RWPE2 (cell line): ENCODE measurements around the gene SMYD3.

Experiments used
- ATAC-seq: fragments of 200-7000 bp; cut with Tn5 transposase; 3 replicates; pipeline ENCODE4 v1.9.1; 2021; ENCODE audit warnings: low read depth
- DNase-seq: peaks from one replicate; pipeline ENCODE4 v3.0.0-alpha.2; 2020; ENCODE audit warnings: low spot score
- H3K27ac ChIP-seq: fragments of 450-650 bp; 2 replicates; pipeline ENCODE4 v1.5.1; 2017; ENCODE audit warnings: mild to moderate bottlenecking; ENCODE audit not compliant: poor library complexity, severe bottlenecking
- H3K27me3 ChIP-seq: fragments of 250-450 bp; sonication (Bioruptor Pico); 2 replicates; pipeline ENCODE4 v1.5.1; 2021; ENCODE audit warnings: mild to moderate bottlenecking, moderate library complexity; ENCODE audit not compliant: insufficient read depth, poor library complexity, severe bottlenecking
- H3K36me3 ChIP-seq: fragments of 250-450 bp; sonication (Bioruptor Pico); 2 replicates; pipeline ENCODE4 v1.5.1; 2020; ENCODE audit warnings: low read depth, mild to moderate bottlenecking, moderate library complexity
- H3K4me1 ChIP-seq: fragments of 250-450 bp; sonication (Bioruptor Pico); 2 replicates; pipeline ENCODE4 v1.5.1; 2021; ENCODE audit warnings: mild to moderate bottlenecking, moderate library complexity; ENCODE audit not compliant: insufficient read depth, poor library complexity, severe bottlenecking
- H3K4me3 ChIP-seq: fragments of 250-450 bp; sonication (Bioruptor Pico); 2 replicates; pipeline ENCODE4 v1.5.1; 2021; ENCODE audit warnings: mild to moderate bottlenecking, moderate library complexity; ENCODE audit not compliant: severe bottlenecking
- H3K9me3 ChIP-seq: fragments of 250-450 bp; sonication (Bioruptor Pico); 2 replicates; pipeline ENCODE4 v1.5.1; 2021; ENCODE audit warnings: mild to moderate bottlenecking, moderate library complexity; ENCODE audit not compliant: severe bottlenecking
- TF ChIP-seq, protein P1 (sequence below): fragments of 450-650 bp; IDR thresholded peaks from one replicate; pipeline ENCODE4 v1.5.1; 2017; ENCODE audit warnings: mild to moderate bottlenecking, moderate library complexity; ENCODE audit not compliant: poor library complexity, severe bottlenecking

The SMYD3 gene

DNA sequence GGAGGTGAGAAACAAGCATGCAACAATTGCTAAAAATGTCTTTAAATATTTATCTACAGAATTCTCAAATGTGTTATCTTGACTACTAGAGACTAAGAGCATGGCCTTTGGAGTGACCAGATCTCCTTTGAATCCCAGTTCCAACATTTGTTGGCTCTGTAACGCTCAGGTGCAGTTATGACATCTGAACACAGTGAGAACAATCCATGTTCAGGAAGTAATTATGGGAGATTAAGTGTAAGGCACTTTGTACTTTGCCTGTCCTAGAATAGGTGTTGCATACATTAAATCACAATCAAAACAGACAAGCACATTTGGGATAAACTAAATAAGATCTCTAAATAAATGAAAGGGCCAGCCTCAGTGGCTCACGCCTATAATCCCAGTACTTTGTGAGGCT lies 454.5 kb downstream of the SMYD3 start:
- Histone ChIP-seq H3K4me1 (no peaks in the 10 kb centered on the region), H3K27me3 (no peaks in the 10 kb centered on the region), H3K9me3 (no peaks in the 10 kb centered on the region), H3K36me3 (no peaks in the 10 kb centered on the region), H3K4me3 (no peak overlapping the region), H3K27ac (no peak overlapping the region)
- no peak for DNase-seq
- no peak for ATAC-seq
- TF ChIP-seq, protein P1, sequence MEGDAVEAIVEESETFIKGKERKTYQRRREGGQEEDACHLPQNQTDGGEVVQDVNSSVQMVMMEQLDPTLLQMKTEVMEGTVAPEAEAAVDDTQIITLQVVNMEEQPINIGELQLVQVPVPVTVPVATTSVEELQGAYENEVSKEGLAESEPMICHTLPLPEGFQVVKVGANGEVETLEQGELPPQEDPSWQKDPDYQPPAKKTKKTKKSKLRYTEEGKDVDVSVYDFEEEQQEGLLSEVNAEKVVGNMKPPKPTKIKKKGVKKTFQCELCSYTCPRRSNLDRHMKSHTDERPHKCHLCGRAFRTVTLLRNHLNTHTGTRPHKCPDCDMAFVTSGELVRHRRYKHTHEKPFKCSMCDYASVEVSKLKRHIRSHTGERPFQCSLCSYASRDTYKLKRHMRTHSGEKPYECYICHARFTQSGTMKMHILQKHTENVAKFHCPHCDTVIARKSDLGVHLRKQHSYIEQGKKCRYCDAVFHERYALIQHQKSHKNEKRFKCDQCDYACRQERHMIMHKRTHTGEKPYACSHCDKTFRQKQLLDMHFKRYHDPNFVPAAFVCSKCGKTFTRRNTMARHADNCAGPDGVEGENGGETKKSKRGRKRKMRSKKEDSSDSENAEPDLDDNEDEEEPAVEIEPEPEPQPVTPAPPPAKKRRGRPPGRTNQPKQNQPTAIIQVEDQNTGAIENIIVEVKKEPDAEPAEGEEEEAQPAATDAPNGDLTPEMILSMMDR, result no peak

DNA sequence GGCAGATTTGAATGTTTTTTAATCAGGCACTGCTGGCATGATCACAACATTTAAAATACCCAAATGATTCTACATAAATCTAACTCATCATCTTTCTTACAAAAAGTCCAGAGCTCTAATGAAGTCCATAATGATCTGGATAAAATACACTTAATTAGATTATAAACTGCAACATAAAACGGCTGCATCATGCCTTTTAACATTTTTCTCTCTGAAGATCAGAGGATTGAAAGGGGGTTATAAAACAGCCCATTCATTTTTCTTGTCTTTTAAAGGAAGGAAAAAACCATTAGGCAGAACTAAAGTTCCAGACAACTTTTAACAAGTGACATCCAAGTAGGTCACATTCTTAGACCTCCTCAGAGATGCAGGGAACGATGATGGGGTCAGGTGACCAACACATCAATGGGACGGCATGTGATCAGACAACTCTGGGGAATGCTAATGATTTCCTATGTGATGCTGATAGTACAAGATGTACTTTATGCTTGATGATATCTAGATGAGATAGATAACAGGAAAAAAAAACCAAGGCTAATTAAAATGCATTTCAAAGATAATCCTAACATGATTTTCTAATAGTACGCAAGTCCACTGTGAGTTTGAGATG lies 455.1 kb downstream of the SMYD3 start:
- H3K27ac ChIP-seq, result no peak overlapping the region
- H3K9me3 ChIP-seq, result no peaks in the 10 kb centered on the region
- TF ChIP-seq, protein P1, result no peak
- H3K4me1 ChIP-seq, result no peaks in the 10 kb centered on the region
- no peak overlapping the region for H3K4me3 ChIP-seq
- DNase-seq (no peak), ATAC-seq (no peak)
- no peaks in the 10 kb centered on the region for H3K27me3 ChIP-seq
- H3K36me3 ChIP-seq, result no peaks in the 10 kb centered on the region

DNA sequence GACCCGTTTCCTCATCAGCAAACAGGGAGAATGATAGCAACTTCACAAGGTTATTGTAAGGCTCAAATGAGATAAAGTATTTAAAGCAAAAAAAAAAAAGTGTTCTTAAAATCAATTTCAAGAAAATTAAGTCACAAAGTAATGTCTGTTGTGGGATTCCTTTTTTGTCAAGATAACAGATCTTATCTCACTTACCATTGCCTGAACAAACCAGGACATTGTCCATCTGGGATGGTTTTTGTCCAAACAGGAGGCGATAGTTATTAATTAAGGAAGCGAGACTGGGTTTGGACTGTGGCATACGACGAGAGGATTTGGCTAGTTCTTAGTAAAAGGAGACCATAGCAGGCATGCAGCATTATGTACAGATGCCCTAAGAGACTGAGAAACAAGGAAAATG lies 458.4 kb downstream of the SMYD3 start:
- Histone ChIP-seq H3K27me3 (no peaks in the 10 kb centered on the region), H3K4me1 (no peaks in the 10 kb centered on the region), H3K36me3 (no peaks in the 10 kb centered on the region), H3K27ac (no peak overlapping the region), H3K4me3 (no peak overlapping the region), H3K9me3 (no peaks in the 10 kb centered on the region)
- TF ChIP-seq, protein P1, result no peak
- ATAC-seq (no peak), DNase-seq (no peak)

DNA sequence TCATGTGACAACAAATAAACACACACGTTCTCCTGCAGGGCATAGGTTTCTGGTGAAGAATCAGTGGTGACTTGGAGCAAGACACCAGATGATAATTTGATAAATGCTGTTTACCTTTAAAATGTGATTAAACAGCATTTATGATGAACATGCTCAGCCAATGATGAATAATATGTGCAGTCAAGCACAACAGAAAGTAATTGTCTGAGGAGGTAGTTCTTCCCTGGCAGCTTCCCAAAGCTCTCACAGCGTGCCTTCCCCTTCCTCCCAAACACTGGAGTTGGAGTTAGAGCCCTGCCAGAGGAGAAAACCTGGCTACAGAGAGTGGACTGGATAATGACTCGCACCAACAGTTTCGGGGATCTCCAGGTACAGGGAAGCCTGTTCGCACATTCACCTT lies 463.5 kb downstream of the SMYD3 start:
- DNase-seq, result no peak
- Histone ChIP-seq H3K27ac (no peak overlapping the region), H3K4me3 (no peak overlapping the region), H3K4me1 (no peaks in the 10 kb centered on the region), H3K9me3 (no peaks in the 10 kb centered on the region), H3K27me3 (no peaks in the 10 kb centered on the region), H3K36me3 (no peaks in the 10 kb centered on the region)
- TF ChIP-seq, protein P1, result no peak
- no peak for ATAC-seq

DNA sequence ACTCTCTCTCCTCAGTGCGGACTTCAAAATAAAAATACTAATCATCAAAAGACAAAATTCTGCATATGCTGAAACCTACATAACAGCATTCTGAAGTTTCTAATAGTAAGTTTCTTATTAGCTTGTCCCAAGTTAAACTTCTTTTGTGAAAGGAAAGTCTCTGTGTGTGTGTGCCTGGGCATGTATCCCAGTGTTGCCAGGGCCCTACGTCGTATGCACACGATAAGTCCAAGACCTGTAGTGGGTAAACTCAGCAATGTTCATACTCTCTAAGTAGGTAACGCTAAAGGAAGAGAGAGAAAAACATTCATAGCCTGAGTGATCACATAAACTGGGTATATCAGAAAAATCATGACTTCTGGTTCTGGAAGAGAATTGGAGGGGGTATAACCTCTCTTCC lies 465.7 kb downstream of the SMYD3 start:
- ATAC-seq (no peak), DNase-seq (no peak)
- Histone ChIP-seq H3K27ac (no peak overlapping the region), H3K4me3 (no peak overlapping the region), H3K36me3 (no peaks in the 10 kb centered on the region), H3K9me3 (no peaks in the 10 kb centered on the region), H3K4me1 (no peaks in the 10 kb centered on the region), H3K27me3 (no peaks in the 10 kb centered on the region)
- TF ChIP-seq, protein P1, result no peak
